ENCODE data around the gene DSE.

Gene DSE

GRCh38 chr6:116363759-116364158, 7.0 kb upstream of the DSE start:
- no peak for DNase-seq

GRCh38 chr6:116364321-116364720, 6.4 kb upstream of the DSE start:
- no peak for DNase-seq

- DNase-seq = no peak
These were observed 5.0 kb upstream of the DSE start for GRCh38 chr6:116365743-116366142.

- DNase-seq = no peak
These were observed 3.9 kb upstream of the DSE start for GRCh38 chr6:116366740-116367275.

- DNase-seq = no peak
These were observed 1.2 kb upstream of the DSE start for GRCh38 chr6:116369540-116369939.

- no peak for DNase-seq
These were observed 585 bp upstream of the DSE start for GRCh38 chr6:116369964-116370759.

- peak; percentile 89 for DNase-seq
These were observed 572 bp downstream of the DSE start for GRCh38 chr6:116371120-116371917.

- DNase-seq = no peak
These were observed 1.1 kb downstream of the DSE start for GRCh38 chr6:116371918-116372209.

- no peak for DNase-seq
These were observed 2.6 kb downstream of the DSE start for GRCh38 chr6:116373300-116373699.

- no peak for DNase-seq
These were observed 3.2 kb downstream of the DSE start for GRCh38 chr6:116373940-116374339.

- no peak for DNase-seq
These were observed 3.8 kb downstream of the DSE start for GRCh38 chr6:116374586-116374985.

GRCh38 chr6:116375262-116375661, 4.5 kb downstream of the DSE start:
- DNase-seq = no peak

- no peak for DNase-seq
These were observed 5.4 kb downstream of the DSE start for GRCh38 chr6:116376149-116376548.

- no peak for DNase-seq
These were observed 9.0 kb downstream of the DSE start for GRCh38 chr6:116379764-116380163.

- DNase-seq = no peak
These were observed 9.6 kb downstream of the DSE start for GRCh38 chr6:116380346-116380745.

GRCh38 chr6:116381000-116381399, 10.3 kb downstream of the DSE start:
- no peak for DNase-seq

- no peak for DNase-seq
These were observed 11.8 kb downstream of the DSE start for GRCh38 chr6:116382587-116382986.

- DNase-seq = no peak
These were observed 14.1 kb downstream of the DSE start for GRCh38 chr6:116384727-116385458.

GRCh38 chr6:116385459-116385802, 14.7 kb downstream of the DSE start:
- DNase-seq = no peak

- DNase-seq = no peak
These were observed 15.2 kb downstream of the DSE start for GRCh38 chr6:116385921-116386320.

GRCh38 chr6:116386581-116387299, 16.0 kb downstream of the DSE start:
- DNase-seq = no peak

GRCh38 chr6:116387374-116387773, 16.6 kb downstream of the DSE start:
- no peak for DNase-seq

GRCh38 chr6:116388924-116389323, 18.2 kb downstream of the DSE start:
- DNase-seq = no peak
